OCI-LY1 (cell line): Measurements from ENCODE around the gene POU4F3.

Source experiments
- CTCF ChIP-seq: fragments of 200-600 bp; sonication (generic), shearing (Covaris generic); IDR thresholded peaks from 2 replicates; pipeline ENCODE4 v1.5.1; 2017; ENCODE audit warnings: mild to moderate bottlenecking, antibody characterized with exemption, low read length, moderate library complexity, mixed read lengths
- EZH2 ChIP-seq: fragments of 200-600 bp; sonication (generic), shearing (Covaris generic); IDR thresholded peaks from 2 replicates; pipeline ENCODE4 v1.8.0; 2017; ENCODE audit warnings: borderline replicate concordance, mixed run types, mild to moderate bottlenecking, antibody characterized with exemption, low read length, moderate library complexity, mixed read lengths

- TF ChIP-seq CTCF (no peak), EZH2 (no peak)
Observed at GRCh38 chr5:146345578-146346366, 7.1 kb downstream of the POU4F3 start.
